Thyroid gland (tissue), 4 donors: ENCODE data around the gene PCNX3. TPM values are rescaled to one million over a fixed set of nuclear protein-coding genes. Genes with fewer than 3 reads are reported as not detected.

Experiments used
- DNase-seq, 2 donors: peaks; one replicate each; pipeline ENCODE4 v3.0.0-alpha.2; 2019
- H3K27ac ChIP-seq, 3 donors: fragments of 200-600 bp; sonication (generic); 1 replicate in 2 of 3; 2 replicates in 1 of 3; pipeline ENCODE4 v1.5.1; 2016 to 2019; ENCODE audit warnings: mild to moderate bottlenecking in 1 of 3, moderate library complexity in 1 of 3
- H3K27me3 ChIP-seq: fragments of 200-600 bp; sonication (generic); one replicate; pipeline ENCODE4 v1.5.1; 2019
- H3K36me3 ChIP-seq, 2 donors: fragments of 200-600 bp; sonication (generic); one replicate each; pipeline ENCODE4 v1.5.1; 2016 to 2019
- H3K4me1 ChIP-seq, 2 donors: fragments of 200-600 bp; sonication (generic); one replicate each; pipeline ENCODE4 v1.5.1; 2017 to 2019
- H3K4me3 ChIP-seq, 3 donors: fragments of 200-600 bp; sonication (generic); replicated peaks in 1 of 3; 1 replicate in 2 of 3; 2 replicates in 1 of 3; pipeline ENCODE4 v1.5.1; 2016; ENCODE audit warnings: mild to moderate bottlenecking in 1 of 3
- H3K9me3 ChIP-seq: fragments of 200-600 bp; sonication (generic); one replicate; pipeline ENCODE4 v1.5.1; 2017
- CTCF ChIP-seq, 6 experiments: fragments of 200-600 bp in 3 of 6; fragments of 450-650 bp in 3 of 6; sonication (generic) in 3 of 6; IDR thresholded peaks; one replicate each; pipeline ENCODE4 v1.5.1; 2016 to 2019; ENCODE audit warnings: antibody characterized with exemption in 6 of 6, mild to moderate bottlenecking in 2 of 6, inconsistent platforms in 1 of 6, moderate library complexity in 1 of 6
- POLR2A ChIP-seq, 2 donors: fragments of 450-650 bp; IDR thresholded peaks; one replicate each; pipeline ENCODE4 v1.6.1; 2017; ENCODE audit warnings: antibody characterized with exemption in 2 of 2, mild to moderate bottlenecking in 2 of 2, moderate library complexity in 1 of 2
- WGBS, 2 donors: methylation state at CpG; one replicate each; pipeline ENCODE4 v1.1.5; 2017; 5-methylcytosine and 5-hydroxymethylcytosine counted together
- intact Hi-C: fragments of 100-400 bp; cut with DNase I; formaldehyde crosslinking; loops from one replicate; pipeline ENCODE4 v1.15.1; 2023
- total RNA-seq, 4 donors: library from RNA; depleted of rRNA; stranded (reverse); fragments of >200 nt; gene quantifications; one replicate each; pipeline ENCODE4 v1.2.3, GENCODE V29; 2016

PCNX3 gene
- total RNA-seq, 4 donors from 2014 or later = 18.9 to 54.2 (median 47.0) TPM

- no peak for DNase-seq
- Histone ChIP-seq H3K27me3 (no peaks in the 10 kb centered on the region), H3K4me1 (peaks cover 4 to 21% of the 10 kb centered on the region in 2 donors), H3K27ac (no peak overlapping the region), H3K36me3 (no peaks in the 10 kb centered on the region), H3K9me3 (no peaks in the 10 kb centered on the region), H3K4me3 (no peak overlapping the region)
- TF ChIP-seq POLR2A (IDR thresholded peaks at IDR 0.05) = no peak
- no peak for TF ChIP-seq CTCF (IDR thresholded peaks at IDR 0.05)
- intact Hi-C loops = no loop called here
- 64 to 84% methylated on average over 8 to 9 of the region's 9 CpGs for WGBS, 2 donors
These were observed 25.9 kb upstream of the PCNX3 start for GRCh38 chr11:65589444-65590239.

GRCh38 chr11:65590240-65590738 is 25.3 kb upstream of the PCNX3 start:
- 61 to 67% methylated on average over 5 to 7 of the region's 8 CpGs for WGBS, 2 donors
- Histone ChIP-seq H3K36me3 (no peaks in the 10 kb centered on the region), H3K27ac (no peak overlapping the region), H3K4me1 (peaks cover 4 to 18% of the 10 kb centered on the region in 2 donors), H3K4me3 (no peak overlapping the region), H3K27me3 (no peaks in the 10 kb centered on the region), H3K9me3 (no peaks in the 10 kb centered on the region)
- TF ChIP-seq POLR2A (IDR thresholded peaks at IDR 0.05) (no peak), CTCF (IDR thresholded peaks at IDR 0.05) (no peak)
- intact Hi-C loops = no loop called here
- no peak for DNase-seq

- Histone ChIP-seq H3K4me3 (no peak overlapping the region), H3K36me3 (no peaks in the 10 kb centered on the region), H3K9me3 (no peaks in the 10 kb centered on the region), H3K4me1 (peaks cover 4 to 13% of the 10 kb centered on the region in 2 donors), H3K27ac (peak overlapping the region in 2 of 3 donors; percentile 4 to 47), H3K27me3 (no peaks in the 10 kb centered on the region)
- 35 to 37% methylated on average over 30 to 37 of the region's 106 CpGs for WGBS, 2 donors
- peak; percentile 54 to 62 for DNase-seq
- intact Hi-C loops = no loop called here
- TF ChIP-seq CTCF (IDR thresholded peaks at IDR 0.05) = peak in 3 of 6 experiments; percentile 12 to 47 (median 36)
- TF ChIP-seq POLR2A (IDR thresholded peaks at IDR 0.05) = no peak
These were observed 23.4 kb upstream of the PCNX3 start for GRCh38 chr11:65591939-65592857.

- TF ChIP-seq CTCF (IDR thresholded peaks at IDR 0.05) (no peak), POLR2A (IDR thresholded peaks at IDR 0.05) (no peak)
- no peaks in the 10 kb centered on the region for H3K9me3 ChIP-seq
- DNase-seq = no peak
- peaks cover 4 to 6% of the 10 kb centered on the region in 2 donors for H3K36me3 ChIP-seq
- intact Hi-C loops = no loop called here
- no peak overlapping the region for H3K4me3 ChIP-seq
- 67 to 73% methylated on average over 18 to 19 of the region's 22 CpGs for WGBS, 2 donors
- no peaks in the 10 kb centered on the region for H3K27me3 ChIP-seq
- peaks cover 4 to 7% of the 10 kb centered on the region in 2 donors for H3K4me1 ChIP-seq
- no peak overlapping the region for H3K27ac ChIP-seq
These were observed 22.6 kb upstream of the PCNX3 start for GRCh38 chr11:65592858-65593517.
